ENCODE data around the gene SLC66A1.
A peak's percentile ranks its signal among the peaks of the same experiment; 100 is the strongest.

Gene SLC66A1

GRCh38 chr1:19312782-19313635 lies 883 bp downstream of the SLC66A1 start:
- Histone ChIP-seq H3K4me1 (ENCODE audit: low read length) (peaks cover 41% of the 10 kb centered on the region), H3K9ac (ENCODE audit: low read length) (peak overlapping the region; percentile 84), H3K27me3 (ENCODE audit: low read depth, low read length) (no peaks in the 10 kb centered on the region), H3K27ac (ENCODE audit: low read length) (peak overlapping the region; percentile 98), H3K4me3 (ENCODE audit: low read length) (peak overlapping the region; percentile 99), H3K9me3 (ENCODE audit: insufficient read depth, low read length) (no peaks in the 10 kb centered on the region), H3K36me3 (replicated peaks; ENCODE audit: low read depth, low read length) (peaks cover 11% of the 10 kb centered on the region), H4K20me1 (ENCODE audit: insufficient read depth, low read length) (no peaks in the 10 kb centered on the region), H3K79me2 (ENCODE audit: low read length) (peaks cover 78% of the 10 kb centered on the region), H2AFZ (ENCODE audit: low read depth, low read length) (no peak overlapping the region), H3K4me2 (ENCODE audit: low read length) (peak overlapping the region; percentile 82)
- TF ChIP-seq CTCF (IDR thresholded peaks at IDR 0.05; ENCODE audit: low read depth, low read length) (no peak), EZH2phosphoT487 (IDR thresholded peaks at IDR 0.05; ENCODE audit: low read depth) (no peak)

- Histone ChIP-seq H3K4me2 (ENCODE audit: low read length) (peak overlapping the region; percentile 82), H3K9me3 (ENCODE audit: insufficient read depth, low read length) (no peaks in the 10 kb centered on the region), H3K4me1 (ENCODE audit: low read length) (peaks cover 41% of the 10 kb centered on the region), H3K27ac (ENCODE audit: low read length) (peak overlapping the region; percentile 98), H4K20me1 (ENCODE audit: insufficient read depth, low read length) (no peaks in the 10 kb centered on the region), H3K36me3 (replicated peaks; ENCODE audit: low read depth, low read length) (peaks cover 15% of the 10 kb centered on the region), H3K27me3 (ENCODE audit: low read depth, low read length) (no peaks in the 10 kb centered on the region), H3K4me3 (ENCODE audit: low read length) (peak overlapping the region; percentile 99), H3K79me2 (ENCODE audit: low read length) (peaks cover 82% of the 10 kb centered on the region), H3K9ac (ENCODE audit: low read length) (peak overlapping the region; percentile 84), H2AFZ (ENCODE audit: low read depth, low read length) (no peak overlapping the region)
- TF ChIP-seq CTCF (IDR thresholded peaks at IDR 0.05; ENCODE audit: low read depth, low read length), result no peak
- TF ChIP-seq EZH2phosphoT487 (IDR thresholded peaks at IDR 0.05; ENCODE audit: low read depth), result no peak
Measured at GRCh38 chr1:19313636-19313959, 1.5 kb downstream of the SLC66A1 start.

GRCh38 chr1:19313961-19314882 lies 2.1 kb downstream of the SLC66A1 start:
- no peak for TF ChIP-seq EZH2phosphoT487 (IDR thresholded peaks at IDR 0.05; ENCODE audit: low read depth)
- no peak for TF ChIP-seq CTCF (IDR thresholded peaks at IDR 0.05; ENCODE audit: low read depth, low read length)
- Histone ChIP-seq H2AFZ (ENCODE audit: low read depth, low read length) (no peak overlapping the region), H3K36me3 (replicated peaks; ENCODE audit: low read depth, low read length) (peaks cover 18% of the 10 kb centered on the region), H3K4me1 (ENCODE audit: low read length) (peaks cover 41% of the 10 kb centered on the region), H3K9ac (ENCODE audit: low read length) (peak overlapping the region; percentile 84), H3K27ac (ENCODE audit: low read length) (peak overlapping the region; percentile 98), H3K9me3 (ENCODE audit: insufficient read depth, low read length) (no peaks in the 10 kb centered on the region), H4K20me1 (ENCODE audit: insufficient read depth, low read length) (no peaks in the 10 kb centered on the region), H3K79me2 (ENCODE audit: low read length) (peaks cover 86% of the 10 kb centered on the region), H3K4me2 (ENCODE audit: low read length) (peak overlapping the region; percentile 82), H3K27me3 (ENCODE audit: low read depth, low read length) (no peaks in the 10 kb centered on the region), H3K4me3 (ENCODE audit: low read length) (peak overlapping the region; percentile 99)

Measured in OCI-LY3 (cell line).